NCI-H2227 treated with DMSO at 0.1 percent for 48 hours (cell line): Measurements from ENCODE around the gene LARP1.

Experiments used
- DNase-seq: peaks from one replicate; lab custom pipeline; 2025; lab: John Stamatoyannopoulos, UW

LARP1 gene

DNA sequence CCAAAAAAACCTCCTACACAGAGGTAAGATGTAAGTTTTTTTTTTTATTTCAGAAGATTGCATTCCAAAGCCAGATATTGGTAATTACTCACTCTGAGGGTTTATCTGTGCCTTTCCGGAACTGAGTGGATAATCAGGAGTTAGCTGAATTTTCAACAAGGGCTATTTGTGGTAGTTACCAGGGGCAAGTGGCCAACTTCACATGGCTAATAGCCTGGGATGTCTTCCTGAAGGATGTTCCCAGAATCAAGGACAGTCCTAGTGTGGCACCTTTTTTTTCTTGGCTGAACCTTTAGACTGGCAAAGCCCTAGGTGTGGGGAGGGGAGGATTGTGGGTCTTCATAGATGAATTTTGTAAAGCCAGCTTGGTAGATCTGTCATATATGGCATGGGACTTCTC lies 7.1 kb downstream of the LARP1 start:
- no peak for DNase-seq

DNA sequence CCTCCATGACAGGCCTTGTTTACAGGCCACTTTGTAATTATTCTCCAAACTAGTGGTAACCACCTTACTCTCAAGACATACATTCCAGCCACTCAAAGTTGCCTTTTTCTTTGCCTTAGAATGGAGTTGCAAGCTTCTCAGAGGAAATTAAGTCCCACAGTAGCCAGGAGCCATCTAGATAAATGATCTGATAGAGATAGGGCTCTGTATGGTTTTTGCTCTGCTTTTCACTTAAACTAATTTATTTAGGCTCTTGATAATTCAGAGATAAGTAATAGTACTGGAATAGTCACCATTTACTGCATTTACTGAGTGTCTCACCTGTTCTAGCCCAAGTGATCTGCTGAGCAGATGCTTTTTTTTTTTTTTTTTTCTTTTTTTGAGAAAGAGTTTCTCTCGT lies 7.5 kb downstream of the LARP1 start:
- DNase-seq = no peak

DNA sequence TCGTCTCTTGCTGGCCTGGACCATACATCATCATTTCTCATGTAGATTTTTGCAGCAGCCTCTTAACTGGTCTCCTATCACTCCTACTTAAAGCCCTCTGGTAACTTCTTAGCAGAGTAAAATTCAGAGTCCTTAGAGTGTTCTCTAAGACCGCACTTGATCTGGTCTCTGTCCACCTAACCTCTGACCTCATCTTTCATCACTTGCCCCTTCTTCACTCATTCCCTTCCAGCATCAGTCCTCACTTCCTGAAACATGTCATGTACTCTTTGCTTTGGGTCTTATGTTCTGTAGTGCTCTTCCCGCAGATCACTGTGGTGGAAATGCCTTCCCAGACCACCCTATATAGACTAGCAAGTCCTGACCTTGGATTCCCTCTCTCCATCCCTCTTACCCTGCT lies 9.8 kb downstream of the LARP1 start:
- DNase-seq = no peak

DNA sequence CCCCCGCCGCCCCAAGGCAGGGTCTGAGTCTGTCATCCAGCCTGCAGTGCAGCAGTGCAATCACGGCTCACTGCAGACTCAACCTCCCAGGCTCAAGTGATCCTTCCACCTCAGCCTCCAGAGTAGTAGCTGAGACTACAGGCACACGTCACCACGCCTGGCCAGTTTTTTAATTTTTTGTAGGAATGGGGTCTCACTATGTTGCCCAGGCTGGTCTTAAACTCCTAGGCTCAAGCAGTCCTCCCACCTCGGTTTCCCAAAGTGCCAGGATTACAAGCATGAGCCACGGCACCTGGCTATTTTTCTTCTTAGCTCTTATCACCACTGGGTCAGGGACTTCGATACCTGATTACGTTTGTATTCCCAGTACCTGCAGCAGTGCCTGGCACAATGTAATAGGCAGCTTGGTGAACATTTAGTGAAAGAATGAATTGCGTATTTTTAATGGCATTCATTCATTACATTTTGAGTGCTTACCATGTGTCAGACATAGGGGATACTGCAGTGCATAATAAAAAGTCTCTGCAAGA lies 10.3 kb downstream of the LARP1 start:
- no peak for DNase-seq

DNA sequence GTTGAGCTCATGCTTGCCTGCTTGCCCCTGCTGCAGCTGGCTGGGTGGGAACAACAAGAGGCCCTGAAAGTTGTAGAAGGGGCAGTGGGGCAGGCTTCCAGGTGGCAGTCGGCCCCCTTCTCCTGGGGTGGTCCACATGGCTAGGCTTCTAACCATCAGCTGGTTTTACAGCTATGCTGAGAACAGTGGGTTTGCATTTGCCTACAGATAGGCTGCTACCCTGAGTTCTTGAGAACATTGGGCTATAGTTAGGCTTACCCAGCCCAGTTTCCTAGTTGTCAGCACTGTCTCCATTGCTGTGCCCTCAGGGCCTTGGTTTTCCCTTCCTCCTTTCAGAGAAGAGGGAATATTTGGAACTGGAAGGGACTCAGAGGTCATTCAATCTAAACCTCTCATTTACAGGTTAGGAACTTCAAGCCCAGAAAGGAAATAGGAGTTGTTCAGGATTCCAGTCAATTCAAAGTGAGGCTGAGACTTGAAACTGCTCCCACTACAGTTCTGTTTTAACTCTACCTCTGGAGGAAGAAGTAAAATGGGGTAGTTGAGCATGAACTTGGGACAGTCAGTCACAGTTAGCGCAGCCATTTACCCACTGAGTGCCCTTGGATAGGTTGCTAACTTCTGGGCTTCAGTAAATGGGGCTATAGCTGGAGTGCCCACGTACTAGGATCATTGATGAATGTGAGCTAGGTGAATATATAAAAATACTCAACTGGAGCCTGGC lies 11.5 kb downstream of the LARP1 start:
- DNase-seq = no peak

DNA sequence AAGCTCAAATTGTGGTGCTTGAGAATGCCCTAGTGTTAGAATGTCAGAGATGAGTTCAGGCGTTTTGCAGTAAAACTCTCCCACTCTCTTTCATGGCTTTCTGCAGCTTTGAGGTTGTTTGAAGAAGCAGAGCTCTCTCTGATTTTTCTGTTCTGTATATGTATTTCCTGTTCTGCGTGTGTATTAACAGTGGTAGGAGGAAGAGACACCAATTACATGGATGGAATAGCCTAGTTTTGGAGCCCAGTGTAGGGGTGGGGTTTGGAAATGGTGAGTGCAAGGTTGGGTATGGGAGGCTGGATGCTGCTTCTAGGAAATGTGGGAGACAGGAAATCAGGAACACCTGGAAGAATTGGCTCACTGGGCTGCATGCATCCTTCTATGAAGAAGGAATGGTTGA lies 12.4 kb downstream of the LARP1 start:
- DNase-seq = no peak

DNA sequence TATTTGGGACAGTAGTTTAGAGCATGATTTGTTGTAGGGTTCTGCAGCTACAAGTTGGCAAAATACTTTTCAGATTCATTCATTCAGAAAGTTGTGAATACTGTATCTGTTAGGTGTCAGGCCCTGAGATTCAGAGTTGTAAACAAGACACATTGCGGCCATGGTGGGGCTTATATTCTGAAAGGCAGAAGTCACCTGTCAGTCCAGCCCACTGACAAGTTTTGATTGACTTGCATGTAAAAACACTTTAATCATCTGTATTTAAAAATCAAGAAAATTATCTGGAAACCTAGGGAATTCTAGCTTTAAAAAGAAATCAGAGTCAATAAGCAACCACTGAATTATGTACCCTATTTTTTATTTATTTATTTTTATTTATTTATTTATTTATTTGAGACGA lies 13.0 kb downstream of the LARP1 start:
- no peak for DNase-seq

DNA sequence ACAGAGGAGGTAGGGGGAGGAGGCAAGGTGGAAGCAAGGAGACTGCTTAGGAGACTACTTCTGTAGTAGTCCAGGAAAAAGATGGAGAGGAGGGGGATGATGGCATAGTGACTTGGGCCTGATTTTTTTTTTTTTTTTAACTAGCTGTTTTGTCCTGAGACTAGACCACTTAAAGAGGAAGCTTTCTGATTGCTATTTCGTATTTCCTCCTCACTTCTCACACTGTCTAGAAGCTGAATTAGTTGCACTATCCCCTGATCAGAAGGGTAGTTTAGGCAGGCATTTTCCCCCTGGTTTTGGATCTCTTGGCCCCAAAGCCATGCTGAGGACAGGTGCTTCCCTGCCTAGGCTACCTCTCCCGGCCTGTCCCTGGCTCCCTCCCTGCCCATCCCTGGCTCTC lies 14.9 kb downstream of the LARP1 start:
- DNase-seq = no peak

DNA sequence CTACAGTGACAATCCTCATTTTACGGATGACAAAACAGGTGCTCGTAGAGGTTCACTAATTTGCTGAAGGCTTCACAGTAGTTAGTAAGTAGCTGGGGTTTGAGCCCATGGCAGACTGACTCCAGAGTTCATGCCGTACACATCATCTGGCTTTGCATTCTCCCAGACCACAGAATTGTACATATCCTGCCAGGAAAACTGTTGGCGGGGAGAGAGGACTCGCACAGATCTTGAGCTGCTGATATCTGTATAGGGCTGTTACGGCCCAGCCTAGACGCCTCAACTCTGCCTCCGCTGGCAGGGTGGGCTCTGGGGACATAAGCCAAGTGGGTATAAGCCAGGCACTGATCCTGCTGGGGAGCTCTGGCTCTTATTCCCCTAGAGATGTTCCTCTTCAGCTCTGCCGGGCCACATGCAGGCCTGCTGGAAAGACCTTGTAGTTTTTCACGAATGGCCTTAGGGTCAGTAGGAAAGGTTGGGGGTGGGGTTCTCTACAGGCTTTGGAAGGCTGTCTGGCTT lies 16.3 kb downstream of the LARP1 start:
- no peak for DNase-seq

DNA sequence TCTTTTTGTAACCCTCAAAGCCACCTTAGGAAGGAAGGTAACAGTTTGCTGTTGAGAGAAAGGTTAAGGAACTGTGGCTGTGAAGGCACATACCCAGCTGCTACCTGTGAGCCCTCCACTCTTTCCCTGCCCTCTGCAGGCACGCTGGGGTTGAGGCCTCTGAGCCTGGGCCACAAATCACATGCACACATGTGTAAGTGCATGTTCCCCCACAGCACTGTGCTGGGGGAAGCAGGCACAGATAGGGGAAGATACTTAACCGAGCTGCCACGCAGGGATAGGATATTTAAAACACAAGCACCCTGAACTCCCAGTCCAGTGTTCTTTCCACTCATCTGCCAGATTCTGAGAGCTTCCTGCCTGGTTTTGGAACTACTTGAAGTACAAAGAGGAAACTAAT lies 18.1 kb downstream of the LARP1 start:
- DNase-seq = no peak

DNA sequence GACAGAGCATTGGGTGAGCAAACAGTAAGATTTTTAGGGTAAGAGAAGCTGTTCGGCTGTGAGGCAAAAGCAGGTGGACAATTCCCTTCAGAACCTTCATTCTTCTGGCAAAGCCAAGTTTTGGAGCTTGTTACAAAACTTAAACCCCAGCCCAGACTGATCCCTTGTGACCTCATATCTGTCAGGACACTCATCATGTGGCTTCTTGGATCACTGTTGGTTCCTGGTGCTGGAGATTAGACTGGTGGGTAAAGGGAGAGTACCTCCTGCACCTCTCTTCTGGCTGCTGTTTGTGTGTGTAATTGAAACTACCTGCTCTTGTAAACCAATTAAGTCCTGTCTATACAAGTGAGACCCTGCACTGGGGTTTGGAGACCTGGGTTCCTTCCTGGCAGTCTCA lies 21.0 kb downstream of the LARP1 start:
- no peak for DNase-seq

DNA sequence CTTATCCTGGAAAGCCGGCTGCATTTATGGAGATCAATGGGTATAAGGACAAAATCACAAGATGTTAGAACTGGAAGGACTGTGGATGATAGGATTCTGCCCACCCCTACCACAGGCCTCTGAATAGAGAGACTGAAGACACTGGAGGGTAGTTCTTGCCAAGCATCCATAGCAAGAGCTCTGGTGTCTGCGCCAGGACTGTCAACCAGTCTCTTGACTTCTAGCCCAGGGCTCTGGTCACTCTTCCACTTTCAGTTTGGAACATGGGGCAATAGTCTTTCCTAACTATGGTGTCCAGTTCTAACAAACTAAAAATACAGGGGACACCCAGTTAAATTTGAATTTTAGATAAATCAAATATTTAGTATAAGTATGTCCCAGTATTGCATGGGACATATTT lies 23.4 kb downstream of the LARP1 start:
- no peak for DNase-seq

DNA sequence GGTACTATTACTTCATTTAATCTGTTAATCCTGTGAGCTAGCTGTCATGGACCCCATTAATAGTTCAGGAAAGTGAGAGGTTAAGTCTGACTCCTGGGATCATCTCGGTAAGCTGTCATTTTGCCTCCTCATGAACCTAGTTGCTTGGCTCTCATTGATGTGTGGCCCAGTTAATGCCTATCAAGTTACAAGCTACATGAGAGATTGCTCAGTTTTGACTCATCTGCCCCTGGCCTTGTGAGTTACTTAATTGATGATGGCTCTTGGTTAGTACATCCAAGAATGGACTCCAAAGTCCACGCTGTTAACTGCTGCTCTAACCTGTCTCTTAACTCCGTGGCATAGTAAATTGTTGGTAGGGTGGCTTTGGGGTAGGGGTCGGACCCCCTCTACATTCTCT lies 23.9 kb downstream of the LARP1 start:
- no peak for DNase-seq

DNA sequence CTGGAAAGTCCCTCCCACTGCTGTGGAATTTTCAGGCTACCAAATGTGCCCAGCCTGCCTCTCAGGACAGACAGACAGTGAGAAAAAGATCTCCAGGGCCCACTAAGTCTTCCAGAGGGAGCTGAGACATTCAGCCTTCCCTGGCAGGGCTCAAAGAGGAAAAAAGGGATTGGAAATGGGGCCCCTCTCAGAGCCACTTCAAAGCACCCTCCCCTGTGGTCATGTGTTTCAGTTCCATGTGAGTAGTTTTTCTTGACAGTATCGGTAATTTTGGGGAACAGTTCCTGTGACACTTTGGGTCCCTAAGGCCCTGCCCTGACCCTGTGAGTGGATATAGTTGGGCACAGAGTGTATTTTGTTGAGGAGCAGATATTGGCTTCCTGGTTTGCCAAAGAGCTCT lies 25.0 kb downstream of the LARP1 start:
- no peak for DNase-seq

DNA sequence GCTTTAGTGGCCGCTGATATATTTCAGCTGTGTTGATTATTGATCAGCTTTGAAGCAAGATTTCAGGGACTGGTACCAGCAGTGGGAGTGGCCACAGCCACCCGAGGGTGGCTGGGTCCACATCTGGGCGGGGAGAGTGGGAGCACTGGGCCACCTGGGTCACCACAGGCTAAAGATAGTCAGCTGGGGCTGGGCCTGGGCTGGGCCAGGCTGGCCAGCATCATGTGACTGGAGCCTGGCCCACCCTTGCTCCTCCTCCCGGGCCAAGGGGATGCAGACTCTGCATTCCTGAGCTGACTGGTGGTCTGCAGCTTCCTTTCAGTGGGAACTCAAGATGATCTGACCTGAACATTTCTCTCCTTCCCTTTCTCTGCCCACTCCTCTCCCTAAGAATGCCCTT lies 27.1 kb downstream of the LARP1 start:
- DNase-seq = no peak

DNA sequence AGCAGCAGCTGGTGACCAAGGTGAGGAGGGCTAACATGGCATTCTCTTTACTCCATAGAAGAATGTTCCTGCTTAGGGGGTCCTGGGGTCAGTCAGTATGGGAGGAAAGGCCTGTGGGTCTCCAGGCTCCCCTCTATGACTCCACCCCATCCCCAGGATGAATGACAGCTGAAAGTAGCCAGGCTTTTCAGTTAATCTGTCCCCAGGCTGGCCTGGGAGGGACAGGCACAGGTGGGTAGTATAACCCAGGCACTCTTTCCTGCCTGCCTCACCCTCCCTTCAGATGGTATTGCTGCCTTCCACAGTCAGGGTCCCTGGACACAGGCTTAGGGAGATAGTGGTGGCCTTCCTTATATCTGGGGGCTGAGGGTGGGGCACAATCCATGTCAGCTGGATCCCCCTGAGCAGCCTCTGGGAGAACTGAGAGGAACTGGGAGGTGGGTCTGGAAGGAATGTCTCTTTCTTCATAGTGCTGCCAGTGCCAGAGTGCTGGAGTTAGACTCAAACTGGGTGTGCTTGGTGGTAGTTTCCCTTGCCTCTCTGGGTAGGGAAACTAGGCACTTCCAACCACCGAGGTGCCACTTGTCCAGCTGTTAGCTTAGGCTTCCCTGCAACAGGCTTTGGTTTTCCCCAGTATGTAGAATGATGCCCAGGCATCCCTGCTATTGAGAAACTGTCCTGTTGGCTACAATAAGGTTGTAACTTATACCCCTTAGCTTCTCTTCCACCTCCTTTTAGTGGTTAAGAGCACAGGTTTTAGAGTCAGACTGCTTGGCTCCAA lies 27.8 kb downstream of the LARP1 start:
- no peak for DNase-seq

DNA sequence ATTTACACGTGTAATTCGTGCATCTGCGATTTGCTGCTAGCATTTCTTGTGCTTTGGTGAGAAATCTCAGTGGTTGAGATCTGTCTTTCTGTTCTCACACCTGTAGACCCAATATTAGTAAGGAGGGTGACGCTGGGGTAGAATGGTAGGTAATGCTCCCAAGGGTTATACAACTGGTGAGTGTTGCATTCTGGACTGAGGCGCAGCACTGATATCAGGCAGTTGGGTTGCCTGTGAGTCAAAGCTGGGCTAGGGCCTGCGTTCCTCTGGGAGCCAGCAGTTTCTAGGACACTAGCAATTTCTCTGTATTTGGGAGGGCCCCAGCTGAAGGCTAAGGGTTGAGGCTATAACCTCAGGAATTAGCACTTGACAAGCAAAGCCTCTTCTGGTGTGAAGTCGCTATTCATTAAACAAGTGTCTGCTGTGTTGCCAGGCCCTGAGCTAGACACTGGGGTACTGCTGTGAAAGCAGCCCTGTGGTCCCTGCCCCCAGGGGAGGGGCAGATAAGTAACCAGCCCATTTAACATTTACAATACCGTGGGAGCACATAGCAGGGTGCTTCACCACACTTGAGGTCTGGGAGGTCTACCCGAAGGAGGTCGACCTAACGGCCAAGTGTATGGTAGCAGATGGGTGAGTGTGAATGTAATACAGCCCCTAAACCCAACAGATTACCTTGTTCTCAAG lies 28.7 kb downstream of the LARP1 start:
- no peak for DNase-seq

DNA sequence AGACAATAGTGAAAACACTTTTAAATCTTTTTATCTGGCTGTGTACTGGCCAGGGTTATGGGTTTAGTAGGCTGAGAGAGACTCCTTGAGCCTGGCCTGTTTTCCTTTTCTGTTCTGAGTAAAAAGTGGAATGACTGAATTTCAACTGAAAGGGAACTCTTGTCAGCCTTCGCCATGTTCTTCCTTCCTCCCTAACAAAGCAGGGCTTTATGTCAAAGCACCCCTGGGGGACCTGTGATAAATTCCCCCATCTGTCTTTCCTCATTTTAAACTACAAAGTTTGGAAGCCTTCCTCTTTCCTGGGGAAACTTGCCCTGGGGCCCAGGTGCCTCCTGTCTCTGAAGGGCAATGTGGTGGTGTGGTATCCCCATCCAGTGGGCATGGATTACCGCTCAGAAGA lies 29.7 kb downstream of the LARP1 start:
- DNase-seq = no peak

DNA sequence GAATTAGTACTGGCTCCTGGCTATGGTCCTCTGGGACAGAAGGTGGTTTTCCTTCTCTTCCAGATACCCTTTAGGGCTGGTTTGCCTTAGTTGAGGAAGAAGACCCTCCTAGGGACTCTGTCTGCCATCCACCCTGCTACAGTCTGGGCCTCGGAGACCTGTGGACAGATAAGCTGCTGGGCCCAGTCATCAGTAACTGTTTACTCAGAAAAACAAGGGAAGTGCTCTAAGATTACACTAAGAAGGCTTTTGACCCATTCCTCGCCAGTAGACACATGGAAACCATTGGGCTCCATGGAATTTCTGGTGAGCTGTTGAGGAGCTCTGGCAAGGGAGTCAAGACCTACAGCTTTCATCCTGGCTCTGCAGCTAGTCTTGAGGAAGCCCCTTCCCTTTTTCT lies 31.2 kb downstream of the LARP1 start:
- no peak for DNase-seq

DNA sequence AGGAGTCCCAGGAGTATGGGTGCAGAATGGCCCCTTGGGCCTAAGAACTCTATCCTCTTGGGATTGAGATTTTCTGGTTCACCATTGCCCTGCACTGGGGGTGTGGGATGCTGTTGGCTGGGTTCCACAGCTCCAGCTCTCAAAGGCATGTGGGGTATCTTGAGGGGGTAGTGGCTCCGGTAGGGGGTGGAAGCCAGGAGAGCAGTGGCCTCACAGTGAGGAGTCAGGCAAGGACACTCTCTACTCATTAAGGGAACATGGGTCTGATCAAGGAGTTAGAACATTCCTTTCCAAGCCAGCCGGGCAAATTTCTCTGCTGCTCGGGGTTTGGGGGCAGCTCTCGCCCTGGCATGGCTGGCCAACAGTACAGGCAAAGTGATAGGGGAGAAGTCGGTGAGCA lies 33.0 kb downstream of the LARP1 start:
- DNase-seq = no peak

DNA sequence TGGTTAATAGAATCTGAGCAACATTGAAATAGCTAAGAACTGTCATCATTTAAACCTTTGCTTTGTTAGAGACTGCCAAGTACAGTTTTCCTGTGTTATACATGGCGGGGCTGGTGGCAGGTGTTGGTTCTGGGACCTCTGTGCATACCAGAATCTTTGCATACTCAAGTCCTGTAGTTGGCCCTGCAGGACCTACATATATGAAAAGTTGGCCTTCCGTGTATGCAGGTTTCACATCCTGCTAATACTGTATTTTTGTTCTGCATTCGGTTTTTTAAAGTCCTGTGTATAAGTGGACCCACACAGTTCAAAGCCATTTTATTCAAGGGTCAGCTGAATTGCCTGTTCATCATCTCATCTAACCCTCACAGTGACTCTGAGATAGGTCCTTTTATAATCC lies 36.4 kb downstream of the LARP1 start:
- DNase-seq = no peak

DNA sequence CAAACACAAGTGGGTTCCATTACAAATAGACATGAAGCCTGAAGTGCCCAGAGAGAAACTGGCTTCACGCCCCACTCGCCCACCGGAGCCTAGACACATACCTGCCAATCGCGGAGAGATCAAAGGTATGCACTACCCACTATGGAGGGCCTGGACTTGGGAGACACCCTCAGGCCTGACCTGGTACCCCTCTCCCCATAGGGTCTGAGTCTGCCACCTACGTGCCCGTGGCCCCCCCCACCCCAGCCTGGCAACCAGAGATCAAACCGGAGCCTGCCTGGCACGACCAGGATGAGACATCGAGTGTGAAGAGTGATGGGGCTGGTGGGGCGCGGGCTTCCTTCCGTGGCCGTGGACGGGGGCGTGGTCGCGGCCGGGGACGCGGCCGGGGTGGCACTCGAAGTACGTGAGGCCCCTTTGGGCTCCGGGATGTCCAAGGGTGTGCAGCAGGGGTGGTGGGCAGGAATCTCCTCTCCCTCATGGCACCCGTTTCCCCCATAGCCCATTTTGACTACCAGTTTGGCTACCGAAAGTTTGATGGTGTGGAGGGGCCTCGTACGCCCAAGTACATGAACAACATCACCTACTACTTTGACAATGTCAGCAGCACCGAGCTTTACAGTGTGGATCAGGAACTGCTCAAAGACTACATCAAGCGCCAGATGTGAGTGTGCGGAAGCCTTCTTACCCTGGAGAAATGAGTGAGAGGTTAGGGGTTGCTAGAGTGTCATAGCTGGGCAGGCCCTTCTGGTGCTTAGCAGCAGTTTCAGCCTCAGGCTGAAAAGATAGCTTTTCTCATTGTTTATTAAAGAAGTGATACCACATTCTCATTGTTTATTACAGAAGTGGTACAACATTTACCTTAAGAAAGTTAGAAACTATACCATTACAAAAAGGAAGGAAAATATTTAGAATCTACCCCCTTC lies 38.7 kb downstream of the LARP1 start:
- no peak for DNase-seq
